ENCODE measurements around the gene HSPA8.

The HSPA8 gene

DNA sequence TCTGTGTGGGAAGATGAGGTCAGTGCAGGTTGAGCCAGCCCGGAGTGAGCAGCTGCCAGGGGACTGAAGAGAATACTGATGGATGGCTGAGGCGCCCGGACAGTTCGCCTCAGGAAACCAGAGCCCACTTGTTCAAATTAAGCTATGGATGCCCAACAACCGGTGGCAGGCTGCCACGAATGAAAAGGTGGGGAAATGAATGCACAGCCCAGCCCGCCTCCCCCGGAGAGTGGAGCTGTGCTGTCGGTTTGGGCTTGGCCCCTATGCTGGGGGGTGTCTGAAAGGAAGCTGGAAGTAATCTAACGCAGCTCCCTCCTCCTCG is 21.9 kb downstream of the HSPA8 start:
- no peak for DNase-seq (ENCODE audit: low read depth in 1 of 2, low spot score in 1 of 2)
- H3K27me3 ChIP-seq (ENCODE audit: insufficient read depth, poor library complexity, severe bottlenecking), result no peaks in the 10 kb centered on the region
- H3K27ac ChIP-seq (replicated peaks), result no peak overlapping the region
- no peak for TF ChIP-seq GABPA (IDR thresholded peaks at IDR 0.05; ENCODE audit: low read depth)
- TF ChIP-seq, protein P1, sequence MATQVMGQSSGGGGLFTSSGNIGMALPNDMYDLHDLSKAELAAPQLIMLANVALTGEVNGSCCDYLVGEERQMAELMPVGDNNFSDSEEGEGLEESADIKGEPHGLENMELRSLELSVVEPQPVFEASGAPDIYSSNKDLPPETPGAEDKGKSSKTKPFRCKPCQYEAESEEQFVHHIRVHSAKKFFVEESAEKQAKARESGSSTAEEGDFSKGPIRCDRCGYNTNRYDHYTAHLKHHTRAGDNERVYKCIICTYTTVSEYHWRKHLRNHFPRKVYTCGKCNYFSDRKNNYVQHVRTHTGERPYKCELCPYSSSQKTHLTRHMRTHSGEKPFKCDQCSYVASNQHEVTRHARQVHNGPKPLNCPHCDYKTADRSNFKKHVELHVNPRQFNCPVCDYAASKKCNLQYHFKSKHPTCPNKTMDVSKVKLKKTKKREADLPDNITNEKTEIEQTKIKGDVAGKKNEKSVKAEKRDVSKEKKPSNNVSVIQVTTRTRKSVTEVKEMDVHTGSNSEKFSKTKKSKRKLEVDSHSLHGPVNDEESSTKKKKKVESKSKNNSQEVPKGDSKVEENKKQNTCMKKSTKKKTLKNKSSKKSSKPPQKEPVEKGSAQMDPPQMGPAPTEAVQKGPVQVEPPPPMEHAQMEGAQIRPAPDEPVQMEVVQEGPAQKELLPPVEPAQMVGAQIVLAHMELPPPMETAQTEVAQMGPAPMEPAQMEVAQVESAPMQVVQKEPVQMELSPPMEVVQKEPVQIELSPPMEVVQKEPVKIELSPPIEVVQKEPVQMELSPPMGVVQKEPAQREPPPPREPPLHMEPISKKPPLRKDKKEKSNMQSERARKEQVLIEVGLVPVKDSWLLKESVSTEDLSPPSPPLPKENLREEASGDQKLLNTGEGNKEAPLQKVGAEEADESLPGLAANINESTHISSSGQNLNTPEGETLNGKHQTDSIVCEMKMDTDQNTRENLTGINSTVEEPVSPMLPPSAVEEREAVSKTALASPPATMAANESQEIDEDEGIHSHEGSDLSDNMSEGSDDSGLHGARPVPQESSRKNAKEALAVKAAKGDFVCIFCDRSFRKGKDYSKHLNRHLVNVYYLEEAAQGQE (IDR thresholded peaks at IDR 0.05; ENCODE audit: insufficient replicate concordance, low read depth), result no peak
- TF ChIP-seq, protein P2, sequence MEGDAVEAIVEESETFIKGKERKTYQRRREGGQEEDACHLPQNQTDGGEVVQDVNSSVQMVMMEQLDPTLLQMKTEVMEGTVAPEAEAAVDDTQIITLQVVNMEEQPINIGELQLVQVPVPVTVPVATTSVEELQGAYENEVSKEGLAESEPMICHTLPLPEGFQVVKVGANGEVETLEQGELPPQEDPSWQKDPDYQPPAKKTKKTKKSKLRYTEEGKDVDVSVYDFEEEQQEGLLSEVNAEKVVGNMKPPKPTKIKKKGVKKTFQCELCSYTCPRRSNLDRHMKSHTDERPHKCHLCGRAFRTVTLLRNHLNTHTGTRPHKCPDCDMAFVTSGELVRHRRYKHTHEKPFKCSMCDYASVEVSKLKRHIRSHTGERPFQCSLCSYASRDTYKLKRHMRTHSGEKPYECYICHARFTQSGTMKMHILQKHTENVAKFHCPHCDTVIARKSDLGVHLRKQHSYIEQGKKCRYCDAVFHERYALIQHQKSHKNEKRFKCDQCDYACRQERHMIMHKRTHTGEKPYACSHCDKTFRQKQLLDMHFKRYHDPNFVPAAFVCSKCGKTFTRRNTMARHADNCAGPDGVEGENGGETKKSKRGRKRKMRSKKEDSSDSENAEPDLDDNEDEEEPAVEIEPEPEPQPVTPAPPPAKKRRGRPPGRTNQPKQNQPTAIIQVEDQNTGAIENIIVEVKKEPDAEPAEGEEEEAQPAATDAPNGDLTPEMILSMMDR (IDR thresholded peaks at IDR 0.05; ENCODE audit: insufficient read depth, low read length), result no peak
- TF ChIP-seq SPI1 (IDR thresholded peaks at IDR 0.05; ENCODE audit: borderline replicate concordance, low read depth), result no peak
- no peak overlapping the region for H3K4me3 ChIP-seq (replicated peaks; ENCODE audit: insufficient read depth, low read length)

DNA sequence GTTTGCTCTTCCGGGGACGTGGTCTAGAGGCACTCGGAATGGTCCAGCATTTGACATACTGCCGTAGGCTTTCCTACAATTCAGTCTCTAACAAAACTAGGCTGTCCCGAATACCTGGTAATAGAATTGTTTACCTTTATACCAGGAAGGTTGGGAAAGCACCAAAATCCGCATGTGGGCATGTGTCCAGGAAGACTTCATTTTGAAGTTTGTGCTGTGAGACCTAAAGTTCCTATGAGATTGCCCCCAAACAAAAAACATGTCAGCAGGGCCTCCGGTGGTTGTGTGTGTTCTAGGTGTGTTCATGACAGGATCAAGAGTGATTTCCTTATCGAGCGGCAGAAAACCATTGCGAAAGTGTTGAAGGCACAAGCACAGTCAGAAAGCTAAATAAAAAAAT is 26.1 kb downstream of the HSPA8 start:
- DNase-seq (ENCODE audit: low read depth in 1 of 2, low spot score in 1 of 2), result no peak
- Histone ChIP-seq H3K27ac (replicated peaks) (no peak overlapping the region), H3K4me3 (replicated peaks; ENCODE audit: insufficient read depth, low read length) (no peak overlapping the region), H3K27me3 (ENCODE audit: insufficient read depth, poor library complexity, severe bottlenecking) (no peaks in the 10 kb centered on the region)
- TF ChIP-seq GABPA (IDR thresholded peaks at IDR 0.05; ENCODE audit: low read depth) (no peak), POLR2AphosphoS5 (IDR thresholded peaks at IDR 0.05; ENCODE audit: low read depth) (no peak), SPI1 (IDR thresholded peaks at IDR 0.05; ENCODE audit: borderline replicate concordance, low read depth) (no peak)
- TF ChIP-seq, protein P1 (IDR thresholded peaks at IDR 0.05; ENCODE audit: insufficient replicate concordance, low read depth), result no peak
- TF ChIP-seq, protein P2 (IDR thresholded peaks at IDR 0.05; ENCODE audit: insufficient read depth, low read length), result no peak

DNA sequence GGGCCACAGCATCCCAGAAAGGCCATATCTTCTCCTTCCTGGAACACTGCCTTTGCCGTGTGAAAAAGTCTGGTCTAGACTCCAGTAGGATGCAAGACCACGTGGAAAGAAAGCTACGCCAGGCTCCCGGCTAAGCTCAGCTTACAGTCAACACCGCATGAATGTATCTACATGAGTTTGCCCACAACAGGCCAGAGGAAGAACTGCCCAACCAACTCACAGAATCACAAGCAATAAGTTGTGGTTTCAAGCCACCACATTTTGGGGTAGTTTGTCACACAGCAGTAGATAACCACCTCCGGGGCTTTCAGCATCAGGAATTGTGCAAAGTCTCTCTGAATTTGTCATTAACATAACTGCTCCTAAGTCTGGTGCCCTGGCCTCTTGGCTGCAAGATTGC is 27.3 kb downstream of the HSPA8 start:
- TF ChIP-seq, protein P1 (IDR thresholded peaks at IDR 0.05; ENCODE audit: insufficient replicate concordance, low read depth), result no peak
- TF ChIP-seq GABPA (IDR thresholded peaks at IDR 0.05; ENCODE audit: low read depth), result no peak
- TF ChIP-seq, protein P2 (IDR thresholded peaks at IDR 0.05; ENCODE audit: insufficient read depth, low read length), result no peak
- TF ChIP-seq SPI1 (IDR thresholded peaks at IDR 0.05; ENCODE audit: borderline replicate concordance, low read depth), result no peak
- no peak for TF ChIP-seq POLR2AphosphoS5 (IDR thresholded peaks at IDR 0.05; ENCODE audit: low read depth)
- Histone ChIP-seq H3K27me3 (ENCODE audit: insufficient read depth, poor library complexity, severe bottlenecking) (no peaks in the 10 kb centered on the region), H3K27ac (replicated peaks) (no peak overlapping the region), H3K4me3 (replicated peaks; ENCODE audit: insufficient read depth, low read length) (no peak overlapping the region)
- peak; percentile 59 to 81 for DNase-seq (ENCODE audit: low read depth in 1 of 2, low spot score in 1 of 2)
